ENCODE measurements around the gene HOXC6.

The HOXC6 gene

DNA sequence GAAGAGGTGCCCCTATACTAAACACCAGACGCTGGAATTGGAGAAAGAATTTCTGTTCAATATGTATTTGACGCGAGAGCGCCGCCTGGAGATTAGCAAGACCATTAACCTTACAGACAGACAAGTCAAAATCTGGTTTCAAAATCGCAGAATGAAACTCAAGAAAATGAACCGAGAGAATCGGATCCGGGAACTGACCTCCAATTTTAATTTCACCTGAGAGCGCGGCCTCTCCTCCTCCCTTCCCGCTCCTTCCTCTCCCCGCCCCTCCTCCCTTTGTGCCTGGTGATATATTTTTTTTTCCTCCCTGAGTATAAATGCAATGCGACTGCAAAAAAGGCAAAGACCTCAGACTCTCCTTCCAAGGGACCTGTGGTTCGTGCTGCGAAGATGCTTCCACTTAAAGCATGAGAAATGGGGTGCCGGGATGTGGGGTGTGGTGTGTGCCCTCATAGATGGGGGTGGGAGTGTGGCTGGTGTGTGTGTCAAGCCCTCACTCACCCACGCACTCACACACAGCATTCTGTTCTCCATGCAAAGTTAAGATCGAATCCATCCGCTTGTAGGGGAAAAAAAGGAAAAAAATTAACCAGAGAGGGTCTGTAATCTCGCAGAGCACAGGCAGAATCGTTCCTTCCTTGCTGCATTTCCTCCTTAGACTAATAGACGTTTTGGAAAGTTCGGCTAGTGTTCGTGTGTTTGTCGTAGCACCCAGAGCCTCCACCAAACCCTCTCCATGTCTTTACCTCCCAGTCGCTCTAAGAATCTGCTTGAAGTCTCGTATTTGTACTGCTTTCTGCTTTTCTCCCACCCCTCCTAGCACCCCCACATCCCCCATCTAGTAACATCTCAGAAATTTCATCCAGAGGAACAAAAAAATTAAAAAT is 38.8 kb upstream of the HOXC6 start (continued):
- TF ChIP-seq, protein P1, sequence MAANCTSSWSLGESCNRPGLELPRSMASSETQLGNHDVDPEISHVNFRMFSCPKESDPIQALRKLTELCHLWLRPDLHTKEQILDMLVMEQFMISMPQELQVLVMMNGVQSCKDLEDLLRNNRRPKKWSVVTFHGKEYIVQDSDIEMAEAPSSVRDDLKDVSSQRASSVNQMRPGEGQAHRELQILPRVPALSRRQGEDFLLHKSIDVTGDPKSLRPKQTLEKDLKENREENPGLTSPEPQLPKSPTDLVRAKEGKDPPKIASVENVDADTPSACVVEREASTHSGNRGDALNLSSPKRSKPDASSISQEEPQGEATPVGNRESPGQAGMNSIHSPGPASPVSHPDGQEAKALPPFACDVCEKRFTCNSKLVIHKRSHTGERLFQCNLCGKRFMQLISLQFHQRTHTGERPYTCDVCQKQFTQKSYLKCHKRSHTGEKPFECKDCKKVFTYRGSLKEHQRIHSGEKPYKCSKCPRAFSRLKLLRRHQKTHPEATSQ (tag by site-specific recombination; IDR thresholded peaks at IDR 0.05) = no peak
- no peak for TF ChIP-seq ZNF350 (tag by site-specific recombination; IDR thresholded peaks at IDR 0.05)
- peak; percentile 78 for TF ChIP-seq EGR2 (tag by site-specific recombination; IDR thresholded peaks at IDR 0.05; ENCODE audit: low read depth)
- TF ChIP-seq ZNF19 (tag by site-specific recombination; IDR thresholded peaks at IDR 0.05; ENCODE audit: low read depth) = no peak
- no peak for TF ChIP-seq ZBTB8A (tag by site-specific recombination; IDR thresholded peaks at IDR 0.05)
- TF ChIP-seq ZNF274 (IDR thresholded peaks at IDR 0.05; ENCODE audit: low read length) = no peak
- TF ChIP-seq ZNF274 (tag by site-specific recombination; IDR thresholded peaks at IDR 0.05; ENCODE audit: borderline replicate concordance) = no peak
- no peak for TF ChIP-seq ZNF571 (tag by site-specific recombination; IDR thresholded peaks at IDR 0.05)
- no peak; the same call in 1 of the 2 replicates for TF ChIP-seq ZXDB (tag by site-specific recombination; IDR thresholded peaks at IDR 0.05)
- TF ChIP-seq, protein P2, sequence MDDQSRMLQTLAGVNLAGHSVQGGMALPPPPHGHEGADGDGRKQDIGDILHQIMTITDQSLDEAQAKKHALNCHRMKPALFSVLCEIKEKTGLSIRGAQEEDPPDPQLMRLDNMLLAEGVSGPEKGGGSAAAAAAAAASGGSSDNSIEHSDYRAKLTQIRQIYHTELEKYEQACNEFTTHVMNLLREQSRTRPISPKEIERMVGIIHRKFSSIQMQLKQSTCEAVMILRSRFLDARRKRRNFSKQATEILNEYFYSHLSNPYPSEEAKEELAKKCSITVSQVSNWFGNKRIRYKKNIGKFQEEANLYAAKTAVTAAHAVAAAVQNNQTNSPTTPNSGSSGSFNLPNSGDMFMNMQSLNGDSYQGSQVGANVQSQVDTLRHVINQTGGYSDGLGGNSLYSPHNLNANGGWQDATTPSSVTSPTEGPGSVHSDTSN (CRISPR knock-in tag; IDR thresholded peaks at IDR 0.05) = no peak
- no peak for TF ChIP-seq ZBTB21 (tag by site-specific recombination; IDR thresholded peaks at IDR 0.05)
- no peak for TF ChIP-seq ZNF23 (tag by site-specific recombination; IDR thresholded peaks at IDR 0.05; ENCODE audit: borderline replicate concordance)
- TF ChIP-seq, protein P3, sequence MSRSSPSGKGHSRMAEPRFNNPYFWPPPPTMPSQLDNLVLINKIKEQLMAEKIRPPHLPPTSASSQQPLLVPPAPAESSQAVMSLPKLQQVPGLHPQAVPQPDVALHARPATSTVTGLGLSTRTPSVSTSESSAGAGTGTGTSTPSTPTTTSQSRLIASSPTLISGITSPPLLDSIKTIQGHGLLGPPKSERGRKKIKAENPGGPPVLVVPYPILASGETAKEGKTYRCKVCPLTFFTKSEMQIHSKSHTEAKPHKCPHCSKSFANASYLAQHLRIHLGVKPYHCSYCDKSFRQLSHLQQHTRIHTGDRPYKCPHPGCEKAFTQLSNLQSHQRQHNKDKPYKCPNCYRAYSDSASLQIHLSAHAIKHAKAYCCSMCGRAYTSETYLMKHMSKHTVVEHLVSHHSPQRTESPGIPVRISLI (tag by site-specific recombination; IDR thresholded peaks at IDR 0.05) = peak; percentile 94
- no peak for TF ChIP-seq ZNF747 (tag by site-specific recombination; IDR thresholded peaks at IDR 0.05)
- TF ChIP-seq ZNF10 (tag by site-specific recombination; IDR thresholded peaks at IDR 0.05) = peak; percentile 79; the same call in 1 of the 2 replicates
- TF ChIP-seq, protein P4, sequence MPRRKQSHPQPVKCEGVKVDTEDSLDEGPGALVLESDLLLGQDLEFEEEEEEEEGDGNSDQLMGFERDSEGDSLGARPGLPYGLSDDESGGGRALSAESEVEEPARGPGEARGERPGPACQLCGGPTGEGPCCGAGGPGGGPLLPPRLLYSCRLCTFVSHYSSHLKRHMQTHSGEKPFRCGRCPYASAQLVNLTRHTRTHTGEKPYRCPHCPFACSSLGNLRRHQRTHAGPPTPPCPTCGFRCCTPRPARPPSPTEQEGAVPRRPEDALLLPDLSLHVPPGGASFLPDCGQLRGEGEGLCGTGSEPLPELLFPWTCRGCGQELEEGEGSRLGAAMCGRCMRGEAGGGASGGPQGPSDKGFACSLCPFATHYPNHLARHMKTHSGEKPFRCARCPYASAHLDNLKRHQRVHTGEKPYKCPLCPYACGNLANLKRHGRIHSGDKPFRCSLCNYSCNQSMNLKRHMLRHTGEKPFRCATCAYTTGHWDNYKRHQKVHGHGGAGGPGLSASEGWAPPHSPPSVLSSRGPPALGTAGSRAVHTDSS (tag by site-specific recombination; IDR thresholded peaks at IDR 0.05) = no peak
- 0 out of 2 replicates have a peak, but pooled peaks have one; percentile 26 for TF ChIP-seq ZSCAN30 (tag by site-specific recombination; IDR thresholded peaks at IDR 0.05)
- TF ChIP-seq ZFP3 (tag by site-specific recombination; IDR thresholded peaks at IDR 0.05; ENCODE audit: low read depth) = no peak
- no peak for TF ChIP-seq ZFP69B (tag by site-specific recombination; IDR thresholded peaks at IDR 0.05)
- TF ChIP-seq ZBTB20 (tag by site-specific recombination; IDR thresholded peaks at IDR 0.05) = peak; percentile 28; the same call in 1 of the 2 replicates
- TF ChIP-seq ZNF785 (tag by site-specific recombination; IDR thresholded peaks at IDR 0.05) = no peak
- TF ChIP-seq, protein P5, sequence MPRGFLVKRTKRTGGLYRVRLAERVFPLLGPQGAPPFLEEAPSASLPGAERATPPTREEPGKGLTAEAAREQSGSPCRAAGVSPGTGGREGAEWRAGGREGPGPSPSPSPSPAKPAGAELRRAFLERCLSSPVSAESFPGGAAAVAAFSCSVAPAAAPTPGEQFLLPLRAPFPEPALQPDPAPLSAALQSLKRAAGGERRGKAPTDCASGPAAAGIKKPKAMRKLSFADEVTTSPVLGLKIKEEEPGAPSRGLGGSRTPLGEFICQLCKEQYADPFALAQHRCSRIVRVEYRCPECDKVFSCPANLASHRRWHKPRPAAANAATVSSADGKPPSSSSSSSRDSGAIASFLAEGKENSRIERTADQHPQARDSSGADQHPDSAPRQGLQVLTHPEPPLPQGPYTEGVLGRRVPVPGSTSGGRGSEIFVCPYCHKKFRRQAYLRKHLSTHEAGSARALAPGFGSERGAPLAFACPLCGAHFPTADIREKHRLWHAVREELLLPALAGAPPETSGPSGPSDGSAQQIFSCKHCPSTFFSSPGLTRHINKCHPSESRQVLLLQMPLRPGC (tag by site-specific recombination; IDR thresholded peaks at IDR 0.05) = no peak
- peak; percentile 28; the same call in 1 of the 2 replicates for TF ChIP-seq ZNF629 (tag by site-specific recombination; IDR thresholded peaks at IDR 0.05)
- no peak for TF ChIP-seq KLF10 (tag by site-specific recombination; IDR thresholded peaks at IDR 0.05)
- no peak for TF ChIP-seq ZNF707 (tag by site-specific recombination; IDR thresholded peaks at IDR 0.05)
- no peak for TF ChIP-seq GLIS2 (tag by site-specific recombination; IDR thresholded peaks at IDR 0.05)
- TF ChIP-seq, protein P6, sequence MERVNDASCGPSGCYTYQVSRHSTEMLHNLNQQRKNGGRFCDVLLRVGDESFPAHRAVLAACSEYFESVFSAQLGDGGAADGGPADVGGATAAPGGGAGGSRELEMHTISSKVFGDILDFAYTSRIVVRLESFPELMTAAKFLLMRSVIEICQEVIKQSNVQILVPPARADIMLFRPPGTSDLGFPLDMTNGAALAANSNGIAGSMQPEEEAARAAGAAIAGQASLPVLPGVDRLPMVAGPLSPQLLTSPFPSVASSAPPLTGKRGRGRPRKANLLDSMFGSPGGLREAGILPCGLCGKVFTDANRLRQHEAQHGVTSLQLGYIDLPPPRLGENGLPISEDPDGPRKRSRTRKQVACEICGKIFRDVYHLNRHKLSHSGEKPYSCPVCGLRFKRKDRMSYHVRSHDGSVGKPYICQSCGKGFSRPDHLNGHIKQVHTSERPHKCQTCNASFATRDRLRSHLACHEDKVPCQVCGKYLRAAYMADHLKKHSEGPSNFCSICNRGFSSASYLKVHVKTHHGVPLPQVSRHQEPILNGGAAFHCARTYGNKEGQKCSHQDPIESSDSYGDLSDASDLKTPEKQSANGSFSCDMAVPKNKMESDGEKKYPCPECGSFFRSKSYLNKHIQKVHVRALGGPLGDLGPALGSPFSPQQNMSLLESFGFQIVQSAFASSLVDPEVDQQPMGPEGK (tag by site-specific recombination; IDR thresholded peaks at IDR 0.05) = no peak; the same call in 1 of the 2 replicates
- TF ChIP-seq ZNF341 (tag by site-specific recombination; IDR thresholded peaks at IDR 0.05; ENCODE audit: low read depth) = no peak
- TF ChIP-seq ZNF558 (tag by site-specific recombination; IDR thresholded peaks at IDR 0.05) = no peak
- TF ChIP-seq KLF1 (tag by site-specific recombination; IDR thresholded peaks at IDR 0.05) = no peak
- TF ChIP-seq ZNF416 (tag by site-specific recombination; IDR thresholded peaks at IDR 0.05) = no peak
- no peak for TF ChIP-seq ZSCAN23 (tag by site-specific recombination; IDR thresholded peaks at IDR 0.05)
- TF ChIP-seq ZNF624 (tag by site-specific recombination; IDR thresholded peaks at IDR 0.05) = no peak
